Measurements from ENCODE around the gene GPC6.

The GPC6 gene

DNA sequence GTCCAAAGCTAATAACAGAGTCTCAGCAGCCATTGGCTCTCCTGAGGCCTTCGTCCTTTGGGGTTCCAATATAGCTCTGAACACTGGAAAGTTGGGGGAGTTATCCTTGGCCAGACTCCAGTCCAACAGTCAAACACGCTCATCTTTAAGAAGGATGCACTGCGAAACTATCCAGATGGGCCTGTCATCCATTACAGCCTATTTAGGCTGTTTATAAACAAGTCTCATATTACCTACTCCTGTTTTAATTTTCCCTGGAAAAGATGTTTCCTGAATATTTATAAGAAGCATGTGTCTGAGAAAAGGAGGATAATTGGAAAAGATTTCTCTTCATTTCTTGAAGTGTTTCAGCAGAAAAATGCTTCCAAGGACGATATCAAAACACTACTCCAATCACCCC lies 1082.2 kb downstream of the GPC6 start:
- TF ChIP-seq, protein P1, sequence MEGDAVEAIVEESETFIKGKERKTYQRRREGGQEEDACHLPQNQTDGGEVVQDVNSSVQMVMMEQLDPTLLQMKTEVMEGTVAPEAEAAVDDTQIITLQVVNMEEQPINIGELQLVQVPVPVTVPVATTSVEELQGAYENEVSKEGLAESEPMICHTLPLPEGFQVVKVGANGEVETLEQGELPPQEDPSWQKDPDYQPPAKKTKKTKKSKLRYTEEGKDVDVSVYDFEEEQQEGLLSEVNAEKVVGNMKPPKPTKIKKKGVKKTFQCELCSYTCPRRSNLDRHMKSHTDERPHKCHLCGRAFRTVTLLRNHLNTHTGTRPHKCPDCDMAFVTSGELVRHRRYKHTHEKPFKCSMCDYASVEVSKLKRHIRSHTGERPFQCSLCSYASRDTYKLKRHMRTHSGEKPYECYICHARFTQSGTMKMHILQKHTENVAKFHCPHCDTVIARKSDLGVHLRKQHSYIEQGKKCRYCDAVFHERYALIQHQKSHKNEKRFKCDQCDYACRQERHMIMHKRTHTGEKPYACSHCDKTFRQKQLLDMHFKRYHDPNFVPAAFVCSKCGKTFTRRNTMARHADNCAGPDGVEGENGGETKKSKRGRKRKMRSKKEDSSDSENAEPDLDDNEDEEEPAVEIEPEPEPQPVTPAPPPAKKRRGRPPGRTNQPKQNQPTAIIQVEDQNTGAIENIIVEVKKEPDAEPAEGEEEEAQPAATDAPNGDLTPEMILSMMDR (IDR thresholded peaks at IDR 0.05; ENCODE audit: low read depth, low read length) = no peak
- H3K4me3 ChIP-seq (ENCODE audit: low read depth, low read length) = no peak overlapping the region

DNA sequence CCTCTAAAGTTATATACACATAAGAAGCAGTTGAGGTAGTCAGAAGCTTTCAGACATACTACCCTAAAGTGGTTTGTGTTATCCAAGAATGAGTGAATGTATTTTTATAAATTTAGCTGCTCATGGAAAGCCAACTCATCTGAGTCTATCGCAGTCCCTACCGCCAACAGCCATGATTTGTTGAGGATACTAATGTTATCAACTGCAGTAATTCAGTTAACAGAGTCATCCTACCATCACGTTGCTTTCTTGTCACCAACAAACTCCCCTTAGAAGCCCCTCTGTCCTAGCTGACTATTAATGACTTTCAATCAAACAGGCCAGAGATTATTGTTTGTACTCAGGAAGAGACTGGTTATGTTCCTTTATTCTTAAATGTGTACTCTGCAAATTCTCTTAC lies 1083.0 kb downstream of the GPC6 start:
- TF ChIP-seq, protein P1 (IDR thresholded peaks at IDR 0.05; ENCODE audit: low read depth, low read length) = no peak
- H3K4me3 ChIP-seq (ENCODE audit: low read depth, low read length) = no peak overlapping the region

DNA sequence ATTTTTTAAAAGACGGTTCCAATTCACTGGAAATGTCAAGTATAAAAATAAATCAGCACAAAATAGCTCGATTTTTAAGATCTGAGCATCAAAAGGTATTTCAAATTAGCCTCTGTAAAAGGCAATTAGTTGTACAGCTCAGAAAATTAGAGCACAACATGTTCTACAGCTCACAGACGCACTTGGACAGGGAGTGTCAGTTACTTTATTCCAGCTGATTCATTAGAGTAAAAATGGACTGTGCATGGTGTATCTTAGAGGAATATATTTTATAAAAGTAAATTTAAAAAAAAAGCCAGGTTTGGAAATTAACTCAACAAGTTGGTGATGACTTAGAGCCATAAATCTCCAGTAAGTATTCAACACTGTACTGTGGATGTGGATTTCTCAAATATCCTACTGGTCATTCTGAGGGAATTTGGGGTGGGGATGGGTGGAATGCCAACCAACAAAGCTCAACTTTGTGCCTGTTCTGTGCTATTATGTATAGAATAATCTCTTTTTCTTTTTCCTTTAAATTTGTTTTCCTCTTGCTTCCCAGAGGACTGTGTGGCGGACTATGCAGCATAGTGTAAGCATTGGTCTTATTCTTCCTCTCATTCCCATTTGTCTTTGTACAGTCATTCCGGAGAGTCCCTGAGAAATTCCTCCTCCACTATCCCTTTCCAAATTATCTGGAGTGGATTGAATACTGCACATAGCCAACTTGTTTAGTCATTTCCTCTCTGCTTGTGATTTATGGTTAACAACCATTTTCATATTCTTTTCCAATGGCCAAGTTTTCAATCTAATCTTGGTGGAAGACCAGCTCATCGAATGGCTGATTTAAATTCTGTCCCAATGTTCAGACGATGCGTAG lies 1083.6 kb downstream of the GPC6 start:
- TF ChIP-seq, protein P1 (IDR thresholded peaks at IDR 0.05; ENCODE audit: low read depth, low read length) = no peak
- H3K4me3 ChIP-seq (ENCODE audit: low read depth, low read length) = no peak overlapping the region

DNA sequence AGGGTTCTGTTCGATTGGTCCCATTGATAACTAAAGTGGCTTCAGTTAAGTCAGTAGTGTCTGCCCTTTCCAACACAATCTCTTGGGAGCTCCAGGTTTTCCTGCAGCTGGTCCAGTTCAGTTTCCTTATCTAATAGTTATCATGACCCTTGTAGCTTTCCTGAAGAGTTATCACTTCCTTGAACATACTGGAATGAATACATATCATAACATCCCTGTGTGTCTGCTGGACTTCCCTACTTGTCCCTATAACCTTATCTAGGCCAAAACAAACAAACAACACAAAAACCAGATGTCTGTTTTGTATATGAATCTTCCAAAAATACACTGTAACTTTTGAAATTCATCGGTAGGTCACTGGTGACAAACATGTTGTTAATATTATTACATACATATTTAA lies 1085.3 kb downstream of the GPC6 start:
- no peak overlapping the region for H3K4me3 ChIP-seq (ENCODE audit: low read depth, low read length)
- TF ChIP-seq, protein P1 (IDR thresholded peaks at IDR 0.05; ENCODE audit: low read depth, low read length) = no peak

DNA sequence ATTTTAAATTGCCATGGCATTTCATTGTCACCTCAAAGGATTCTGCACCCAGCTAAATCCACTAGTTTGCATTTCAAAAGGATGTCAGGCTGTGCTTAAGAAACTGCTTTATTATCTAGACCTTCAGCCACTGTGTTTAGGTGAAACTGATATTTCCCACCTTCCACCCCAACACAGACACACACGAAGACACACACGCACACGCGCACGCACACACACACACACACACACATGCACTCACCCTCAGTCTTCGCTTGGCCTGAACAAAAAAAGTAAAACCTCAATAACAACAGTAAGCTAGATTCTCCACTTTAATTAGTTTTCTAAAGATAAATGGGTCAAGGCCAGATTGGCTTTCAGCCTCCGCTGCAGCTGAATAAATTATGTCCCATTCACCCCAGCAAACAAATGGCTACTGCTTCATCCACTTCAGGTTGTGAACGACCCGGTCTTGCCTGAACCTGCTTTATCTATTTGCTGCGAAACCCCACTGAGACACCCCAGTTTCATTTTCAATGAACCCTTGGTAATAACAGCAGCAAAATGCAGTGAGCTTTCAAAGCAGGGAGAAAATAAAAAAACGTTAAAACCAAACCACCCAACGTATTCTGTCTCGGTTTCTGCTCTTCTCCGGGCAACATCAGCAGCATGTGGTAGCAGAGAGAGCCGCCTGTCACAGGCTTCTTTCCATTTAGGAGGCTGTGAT lies 1086.1 kb downstream of the GPC6 start:
- TF ChIP-seq, protein P1 (IDR thresholded peaks at IDR 0.05; ENCODE audit: low read depth, low read length) = no peak
- no peak overlapping the region for H3K4me3 ChIP-seq (ENCODE audit: low read depth, low read length)

DNA sequence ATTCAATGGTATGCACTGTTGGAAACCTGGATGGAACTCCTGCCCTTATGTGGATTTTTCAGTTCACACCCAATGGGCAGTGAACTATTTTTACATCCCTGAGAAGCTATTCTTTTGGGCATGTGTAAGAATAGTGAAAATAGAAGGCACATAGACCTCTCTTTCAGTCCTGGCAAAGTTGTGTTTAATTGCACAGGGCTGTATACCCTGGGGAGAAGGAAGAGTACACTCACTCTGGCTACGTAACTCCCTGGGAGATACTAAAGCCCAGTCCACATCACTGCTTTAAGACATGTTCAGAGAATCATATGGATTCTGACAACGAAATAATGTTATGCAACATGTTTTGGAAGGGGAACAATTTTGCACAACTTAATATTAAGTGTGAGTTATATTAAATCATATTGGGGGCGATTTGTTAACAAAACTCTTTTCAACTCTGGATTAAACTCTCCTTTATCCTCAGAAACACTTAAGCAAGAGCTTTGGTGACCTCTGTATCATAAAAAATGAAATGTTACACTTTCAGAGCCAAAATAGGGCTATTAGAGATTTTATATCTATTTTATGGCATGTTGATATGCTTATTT lies 1086.8 kb downstream of the GPC6 start:
- no peak overlapping the region for H3K4me3 ChIP-seq (ENCODE audit: low read depth, low read length)

More for the DNA sequence above, 1086.8 kb downstream of the GPC6 start:
- TF ChIP-seq, protein P1 (IDR thresholded peaks at IDR 0.05; ENCODE audit: low read depth, low read length) = no peak

Measured in WI38 (cell line).